GM12865 (cell line): ENCODE measurements around the gene ARID5B.
A peak's percentile ranks its signal among the peaks of the same experiment; 100 is the strongest.
"Not testable (repeated sequence)": the region's sequence is repeated elsewhere in the genome, so short reads cannot be mapped to it uniquely, and the experiment has no call there.

Experiments used
- DNase-seq: peaks from one replicate; pipeline ENCODE4 v3.0.0; 2010; ENCODE audit warnings: low read depth
- H3K4me3 ChIP-seq: 2 replicates; pipeline ENCODE4 v1.5.1; 2011; ENCODE audit warnings: mild to moderate bottlenecking, low read depth, low read length, control low read depth
- CTCF ChIP-seq: IDR thresholded peaks from 2 replicates; pipeline ENCODE4 v1.5.1; 2011; ENCODE audit warnings: low read length, control low read depth, low read depth, inconsistent platforms; ENCODE audit not compliant: insufficient read depth; ENCODE audit errors: missing control alignments

ARID5B gene

GRCh38 chr10:61863981-61864380 is 37.5 kb upstream of the ARID5B start:
- H3K4me3 ChIP-seq: no peak overlapping the region
- TF ChIP-seq CTCF: no peak

GRCh38 chr10:61866700-61867368 is 34.7 kb upstream of the ARID5B start:
- DNase-seq: no peak
- H3K4me3 ChIP-seq: no peak overlapping the region
- no peak for TF ChIP-seq CTCF

More at GRCh38 chr10:61863981-61864380, 37.5 kb upstream of the ARID5B start:
- no peak for DNase-seq

DNA sequence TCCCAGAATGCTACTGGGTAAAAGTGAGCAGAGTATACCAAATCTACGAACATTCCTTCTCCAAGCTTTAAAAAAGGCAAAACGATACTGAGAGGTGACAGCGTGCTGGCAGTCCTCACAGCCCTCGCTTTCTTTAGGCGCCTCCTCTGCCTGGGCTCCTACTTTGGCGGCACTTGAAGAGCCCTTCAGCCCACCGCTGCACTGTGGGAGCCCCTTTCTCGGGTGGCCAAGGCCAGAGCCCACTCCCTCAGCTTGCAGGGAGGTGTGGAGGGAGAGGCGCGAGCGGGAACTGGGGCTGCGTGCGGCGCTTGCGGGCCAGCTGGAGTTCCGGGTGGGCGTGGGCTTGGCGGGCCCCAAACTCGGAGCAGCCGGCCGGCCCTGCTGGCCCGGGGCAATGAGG is 34.1 kb upstream of the ARID5B start:
- not testable (repeated sequence) for DNase-seq, H3K4me3 ChIP-seq

GRCh38 chr10:61867817-61868216 is 33.7 kb upstream of the ARID5B start:
- peak; percentile 17 for DNase-seq
- H3K4me3 ChIP-seq: not testable (repeated sequence)

DNA sequence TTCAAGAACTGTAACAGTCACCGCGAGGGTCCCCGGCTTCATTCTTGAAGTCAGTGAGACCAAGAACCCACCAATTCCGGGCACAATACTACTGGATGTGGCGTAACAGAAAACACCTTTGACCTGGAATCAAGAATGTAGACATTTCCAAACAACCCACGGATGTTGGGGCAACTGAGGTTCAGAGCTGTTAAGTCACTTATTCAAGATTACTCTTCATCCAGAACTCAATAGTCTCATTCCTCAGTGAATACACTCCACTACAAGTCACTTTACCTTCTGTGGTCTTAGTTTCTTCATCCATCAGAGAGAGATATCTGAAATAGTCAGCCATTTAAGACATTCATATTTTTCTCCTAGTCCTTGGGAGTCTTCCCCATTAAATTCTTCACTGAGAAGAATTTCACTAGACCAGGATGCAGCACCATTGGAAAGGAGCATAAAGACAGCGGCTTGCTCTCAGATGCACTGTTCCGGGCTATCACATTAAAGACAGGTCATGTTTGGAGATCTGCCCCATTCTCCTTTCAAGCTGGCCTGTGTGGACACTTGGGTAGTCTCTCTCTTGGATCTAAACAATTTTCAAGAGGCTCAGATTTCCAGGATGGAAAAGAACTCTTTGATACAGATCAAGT is 32.3 kb upstream of the ARID5B start:
- no peak for TF ChIP-seq CTCF
- H3K4me3 ChIP-seq: no peak overlapping the region
- DNase-seq: no peak

DNA sequence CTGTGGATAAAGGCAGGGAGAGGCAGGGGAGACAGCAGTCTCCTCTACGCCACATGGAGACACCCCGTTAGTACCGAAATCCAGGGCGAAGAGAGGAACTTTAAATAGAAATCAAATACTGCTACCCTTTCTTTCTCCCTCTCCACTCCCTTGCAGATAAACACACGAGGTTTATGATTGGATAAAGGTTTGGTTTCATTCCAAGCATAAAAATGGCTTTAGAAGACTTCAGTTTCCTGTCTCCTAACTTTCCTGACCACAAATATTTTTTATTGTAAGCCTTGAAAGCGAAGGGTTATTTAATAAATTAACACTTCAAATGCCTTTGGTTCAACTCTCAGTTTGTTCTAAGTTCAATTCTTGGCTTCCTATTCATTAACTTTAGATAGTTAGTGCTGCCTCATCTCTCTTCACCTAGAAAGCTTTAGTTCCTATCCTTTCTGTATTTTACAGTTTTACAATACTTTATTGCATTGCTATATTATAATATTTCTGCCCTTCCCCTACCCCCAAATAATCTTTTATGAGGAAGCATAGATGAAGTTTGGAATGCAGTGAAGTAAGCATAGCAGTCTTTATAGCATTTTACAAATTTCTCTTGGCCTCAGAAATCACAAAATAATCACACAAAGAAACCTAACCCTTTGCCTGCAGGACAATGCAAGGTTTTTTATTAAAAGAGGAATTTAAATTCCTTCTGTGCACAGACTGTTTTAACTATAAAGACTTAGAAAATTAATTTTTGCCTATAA is 31.5 kb upstream of the ARID5B start:
- no peak overlapping the region for H3K4me3 ChIP-seq
- DNase-seq: no peak
- no peak for TF ChIP-seq CTCF

- TF ChIP-seq CTCF: no peak
- no peak for DNase-seq
- H3K4me3 ChIP-seq: no peak overlapping the region
These were observed 31.0 kb upstream of the ARID5B start for GRCh38 chr10:61870526-61870895.
